GM12891 (cell line): ENCODE results near the gene CMTM2.

Experiments used
- PAX5 ChIP-seq: IDR thresholded peaks from 2 replicates; pipeline ENCODE4 v1.6.1; 2011; ENCODE audit warnings: low read length, moderate library complexity, mild to moderate bottlenecking; ENCODE audit not compliant: insufficient read depth, severe bottlenecking
- POLR2A ChIP-seq: IDR thresholded peaks from 2 replicates; pipeline ENCODE4 v1.6.1; 2011; ENCODE audit warnings: low read depth, low read length, control low read depth
- POLR2AphosphoS5 ChIP-seq: IDR thresholded peaks from 2 replicates; pipeline ENCODE4 v1.6.1; 2011; ENCODE audit warnings: low read depth, low read length, control low read depth
- SPI1 ChIP-seq: IDR thresholded peaks from 2 replicates; pipeline ENCODE4 v1.6.1; 2011; ENCODE audit warnings: low read depth, low read length, control low read depth
- TAF1 ChIP-seq: IDR thresholded peaks from 2 replicates; pipeline ENCODE4 v1.6.1; 2011; ENCODE audit warnings: low read depth, low read length, control low read depth

DNA sequence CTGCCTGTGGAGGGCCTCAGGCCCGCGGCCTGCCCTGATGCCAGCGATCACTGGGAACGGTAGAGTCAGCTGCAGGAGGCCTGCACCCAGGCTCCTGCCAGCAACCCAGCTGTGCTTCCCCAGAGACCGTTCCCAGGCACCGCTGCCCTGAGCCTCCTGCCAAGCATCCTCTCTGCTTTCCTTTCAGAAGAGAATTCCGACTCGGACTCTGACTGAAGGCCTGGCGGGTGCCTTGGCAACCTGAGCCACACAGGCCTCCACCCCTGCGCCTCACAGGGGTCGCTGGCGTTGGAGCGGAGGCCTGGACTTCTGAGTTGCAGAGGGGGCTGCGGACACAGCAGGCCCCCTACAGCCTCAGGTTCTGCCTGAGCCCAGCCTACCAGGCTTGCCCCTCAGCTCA lies 33.2 kb downstream of the CMTM2 start:
- no peak for TF ChIP-seq POLR2A
- TF ChIP-seq TAF1: no peak
- TF ChIP-seq POLR2AphosphoS5: no peak
- no peak for TF ChIP-seq SPI1
- no peak for TF ChIP-seq PAX5
